Tibial artery (tissue), 4 donors: Measurements from ENCODE around the gene NCKAP5.
A peak's percentile ranks its signal among the peaks of the same experiment; 100 is the strongest.

Experiments
- DNase-seq, 2 donors: peaks; one replicate each; pipeline ENCODE4 v3.0.0-alpha.2; 2019
- H3K27ac ChIP-seq, 2 donors: fragments of 200-600 bp; sonication (generic) in 1 of 2; 1 replicate in 1 of 2; 2 replicates in 1 of 2; pipeline ENCODE4 v1.5.1; 2018 to 2019; ENCODE audit warnings: mild to moderate bottlenecking in 1 of 2
- H3K27me3 ChIP-seq, 2 donors: fragments of 200-600 bp; sonication (generic) in 1 of 2; one replicate each; pipeline versions ENCODE4 v1.5.1 to v1.6.0; 2016 to 2019
- H3K36me3 ChIP-seq, 3 donors: fragments of 200-600 bp; sonication (generic) in 2 of 3; one replicate each; pipeline ENCODE4 v1.5.1; 2016 to 2019; ENCODE audit warnings: mild to moderate bottlenecking in 2 of 3
- H3K4me1 ChIP-seq, 4 donors: fragments of 200-600 bp; sonication (generic) in 2 of 4; 1 replicate in 3 of 4; 2 replicates in 1 of 4; pipeline ENCODE4 v1.5.1; 2016 to 2019
- H3K4me3 ChIP-seq, 2 donors: fragments of 200-600 bp; sonication (generic) in 1 of 2; 1 replicate in 1 of 2; 2 replicates in 1 of 2; pipeline ENCODE4 v1.5.1; 2018 to 2019; ENCODE audit warnings: mild to moderate bottlenecking in 2 of 2
- H3K9me3 ChIP-seq, 3 donors: fragments of 200-600 bp; sonication (generic) in 1 of 3; one replicate each; pipeline ENCODE4 v1.5.1; 2016 to 2019
- intact Hi-C: fragments of 100-400 bp; cut with DNase I; formaldehyde crosslinking; loops from one replicate; pipeline ENCODE4 v1.15.0; 2023; ENCODE audit warnings: low total_unique reads
- TF ChIP-seq, protein P1 (sequence below), 2 experiments: fragments of 200-600 bp in 1 of 2; fragments of 450-650 bp in 1 of 2; IDR thresholded peaks; one replicate each; pipeline ENCODE4 v1.5.1; 2017 to 2019; ENCODE audit warnings: antibody characterized with exemption in 2 of 2, mild to moderate bottlenecking in 1 of 2, moderate library complexity in 1 of 2

Gene NCKAP5

DNA sequence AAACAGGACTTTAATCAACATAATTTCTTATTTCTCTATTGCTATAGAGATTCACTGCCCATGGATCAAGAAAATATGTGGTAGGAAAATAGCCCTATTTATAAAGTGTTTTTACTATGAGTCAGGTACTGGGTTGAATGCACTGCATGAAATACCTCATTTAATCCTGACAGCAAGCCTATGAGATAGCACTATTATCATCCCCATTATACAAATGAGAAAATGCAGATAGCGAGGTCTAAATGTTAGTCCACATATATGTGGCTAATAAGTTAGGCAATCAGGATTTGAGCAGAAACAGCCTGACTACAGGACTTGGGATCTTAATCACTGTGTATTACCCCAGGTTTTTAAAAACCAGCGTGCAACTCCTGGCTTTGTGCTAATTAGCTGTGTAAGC lies 889.8 kb downstream of the NCKAP5 start:
- no peaks in the 10 kb centered on the region for H3K9me3 ChIP-seq
- H3K4me3 ChIP-seq, result no peak overlapping the region
- no peak overlapping the region for H3K27ac ChIP-seq
- no peaks in the 10 kb centered on the region for H3K36me3 ChIP-seq
- H3K27me3 ChIP-seq, result peaks cover 0 to 3% of the 10 kb centered on the region in 2 donors
- no peaks in the 10 kb centered on the region for H3K4me1 ChIP-seq
- no peak for DNase-seq
- TF ChIP-seq, protein P1, sequence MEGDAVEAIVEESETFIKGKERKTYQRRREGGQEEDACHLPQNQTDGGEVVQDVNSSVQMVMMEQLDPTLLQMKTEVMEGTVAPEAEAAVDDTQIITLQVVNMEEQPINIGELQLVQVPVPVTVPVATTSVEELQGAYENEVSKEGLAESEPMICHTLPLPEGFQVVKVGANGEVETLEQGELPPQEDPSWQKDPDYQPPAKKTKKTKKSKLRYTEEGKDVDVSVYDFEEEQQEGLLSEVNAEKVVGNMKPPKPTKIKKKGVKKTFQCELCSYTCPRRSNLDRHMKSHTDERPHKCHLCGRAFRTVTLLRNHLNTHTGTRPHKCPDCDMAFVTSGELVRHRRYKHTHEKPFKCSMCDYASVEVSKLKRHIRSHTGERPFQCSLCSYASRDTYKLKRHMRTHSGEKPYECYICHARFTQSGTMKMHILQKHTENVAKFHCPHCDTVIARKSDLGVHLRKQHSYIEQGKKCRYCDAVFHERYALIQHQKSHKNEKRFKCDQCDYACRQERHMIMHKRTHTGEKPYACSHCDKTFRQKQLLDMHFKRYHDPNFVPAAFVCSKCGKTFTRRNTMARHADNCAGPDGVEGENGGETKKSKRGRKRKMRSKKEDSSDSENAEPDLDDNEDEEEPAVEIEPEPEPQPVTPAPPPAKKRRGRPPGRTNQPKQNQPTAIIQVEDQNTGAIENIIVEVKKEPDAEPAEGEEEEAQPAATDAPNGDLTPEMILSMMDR (IDR thresholded peaks at IDR 0.05), result no peak
- intact Hi-C loops, result no loop called here

GRCh38 chr2:132677661-132678060 lies 890.6 kb downstream of the NCKAP5 start:
- Histone ChIP-seq H3K36me3 (no peaks in the 10 kb centered on the region), H3K4me1 (no peaks in the 10 kb centered on the region), H3K4me3 (no peak overlapping the region), H3K27me3 (peaks cover 0 to 3% of the 10 kb centered on the region in 2 donors), H3K27ac (no peak overlapping the region), H3K9me3 (no peaks in the 10 kb centered on the region)
- TF ChIP-seq, protein P1 (IDR thresholded peaks at IDR 0.05), result no peak
- intact Hi-C loops, result no loop called here
- DNase-seq, result no peak

- no peak overlapping the region for H3K27ac ChIP-seq
- no peak overlapping the region for H3K4me3 ChIP-seq
- H3K9me3 ChIP-seq, result no peaks in the 10 kb centered on the region
- peaks cover 0 to 3% of the 10 kb centered on the region in 2 donors for H3K27me3 ChIP-seq
- TF ChIP-seq, protein P1 (IDR thresholded peaks at IDR 0.05), result no peak
- intact Hi-C loops, result no loop called here
- H3K36me3 ChIP-seq, result no peaks in the 10 kb centered on the region
- no peaks in the 10 kb centered on the region for H3K4me1 ChIP-seq
- DNase-seq, result no peak
Measured at GRCh38 chr2:132676999-132677398, 891.3 kb downstream of the NCKAP5 start.

- Histone ChIP-seq H3K4me3 (peak overlapping the region in 1 of 2 donors; percentile 51), H3K9me3 (no peaks in the 10 kb centered on the region)
- intact Hi-C loops, result no loop called here
Measured at GRCh38 chr2:132671151-132671835, 897.0 kb downstream of the NCKAP5 start.

GRCh38 chr2:132670496-132671150 lies 897.6 kb downstream of the NCKAP5 start:
- Histone ChIP-seq H3K36me3 (no peaks in the 10 kb centered on the region), H3K4me1 (peaks cover 0 to 33% (median 27%) of the 10 kb centered on the region in 4 donors), H3K4me3 (peak overlapping the region; percentile 31 to 51), H3K27ac (no peak overlapping the region), H3K27me3 (peaks cover 0 to 44% of the 10 kb centered on the region in 2 donors), H3K9me3 (no peaks in the 10 kb centered on the region)
- intact Hi-C loops, result no loop called here
- DNase-seq, result peak in 1 of 2 donors; percentile 65
- TF ChIP-seq, protein P1 (IDR thresholded peaks at IDR 0.05), result no peak

More at GRCh38 chr2:132671151-132671835, 897.0 kb downstream of the NCKAP5 start:
- TF ChIP-seq, protein P1 (IDR thresholded peaks at IDR 0.05), result no peak
- no peaks in the 10 kb centered on the region for H3K36me3 ChIP-seq
- H3K4me1 ChIP-seq, result peaks cover 0 to 33% (median 27%) of the 10 kb centered on the region in 4 donors
- DNase-seq, result no peak
- no peak overlapping the region for H3K27ac ChIP-seq
- H3K27me3 ChIP-seq, result peaks cover 0 to 44% of the 10 kb centered on the region in 2 donors
